Measurements from ENCODE around the gene RGS7BP. TPM values are rescaled to one million over a fixed set of nuclear protein-coding genes. Genes with fewer than 3 reads are reported as not detected.

RGS7BP gene
- total RNA-seq, 2 experiments from 2014 or later = not detected

GRCh38 chr5:64625678-64626077 lies 119.9 kb downstream of the RGS7BP start:
- no peaks in the 10 kb centered on the region for H3K4me1 Mint-ChIP-seq
- H3K27ac Mint-ChIP-seq = no peak overlapping the region
- no peak for DNase-seq
- H3K4me3 Mint-ChIP-seq = no peak overlapping the region
- H3K27me3 Mint-ChIP-seq = peaks cover 12% of the 10 kb centered on the region
- H3K9me3 Mint-ChIP-seq = no peaks in the 10 kb centered on the region
- ChIA-PET CTCF (interaction anchor here (1.1 to 1.3 kb wide), 2 partner anchors 8 to 13 kb away, joined by 3 to 5 read pairs; no protein-coding TSS in a partner anchor), POLR2A (no interaction called here)
- no peaks in the 10 kb centered on the region for H3K36me3 Mint-ChIP-seq (ENCODE audit: low read depth)

DNA sequence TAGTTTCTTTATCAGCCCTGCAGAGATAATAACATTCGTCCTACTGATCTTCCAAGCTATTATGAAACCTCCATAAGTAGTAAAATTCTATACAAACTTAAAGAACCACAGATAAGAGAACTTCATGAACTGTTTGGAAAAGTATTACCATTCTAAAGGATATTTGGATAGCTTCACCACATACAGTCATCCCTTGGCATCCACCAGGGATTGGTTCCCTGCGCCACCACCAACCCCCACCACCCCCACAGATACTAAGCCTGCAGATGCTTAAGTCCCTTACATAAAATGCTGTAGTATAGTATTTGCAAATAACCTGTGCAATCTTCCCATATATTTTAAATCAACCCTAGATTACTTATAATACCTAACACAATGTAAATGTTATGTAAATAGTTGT lies 123.1 kb downstream of the RGS7BP start:
- no peak overlapping the region for H3K27ac Mint-ChIP-seq

GRCh38 chr5:64629841-64630240 lies 124.0 kb downstream of the RGS7BP start:
- no peak for DNase-seq
- CTCF ChIA-PET = no interaction called here
- POLR2A ChIA-PET = no interaction called here
- Mint-ChIP-seq H3K4me3 (no peak overlapping the region), H3K36me3 (ENCODE audit: low read depth) (no peaks in the 10 kb centered on the region), H3K4me1 (no peaks in the 10 kb centered on the region), H3K9me3 (no peaks in the 10 kb centered on the region), H3K27ac (no peak overlapping the region), H3K27me3 (peaks cover 18% of the 10 kb centered on the region)

More for the DNA sequence above, 123.1 kb downstream of the RGS7BP start:
- no peaks in the 10 kb centered on the region for H3K4me1 Mint-ChIP-seq
- ChIA-PET CTCF (no interaction called here), POLR2A (no interaction called here)
- H3K9me3 Mint-ChIP-seq = no peaks in the 10 kb centered on the region
- DNase-seq = no peak
- H3K4me3 Mint-ChIP-seq = no peak overlapping the region
- H3K36me3 Mint-ChIP-seq (ENCODE audit: low read depth) = no peaks in the 10 kb centered on the region
- peaks cover 19% of the 10 kb centered on the region for H3K27me3 Mint-ChIP-seq

GRCh38 chr5:64632251-64632650 lies 126.4 kb downstream of the RGS7BP start:
- CTCF ChIA-PET = interaction anchor here (0.7 to 1.7 kb wide), 4 partner anchors 10 to 924 kb away, joined by 3 to 7 read pairs (median 4); no protein-coding TSS in a partner anchor
- peaks cover 5% of the 10 kb centered on the region for H3K4me1 Mint-ChIP-seq
- POLR2A ChIA-PET = no interaction called here
- H3K9me3 Mint-ChIP-seq = no peaks in the 10 kb centered on the region
- DNase-seq = no peak
- H3K4me3 Mint-ChIP-seq = no peak overlapping the region
- no peaks in the 10 kb centered on the region for H3K36me3 Mint-ChIP-seq (ENCODE audit: low read depth)
- H3K27ac Mint-ChIP-seq = no peak overlapping the region
- peaks cover 19% of the 10 kb centered on the region for H3K27me3 Mint-ChIP-seq

DNA sequence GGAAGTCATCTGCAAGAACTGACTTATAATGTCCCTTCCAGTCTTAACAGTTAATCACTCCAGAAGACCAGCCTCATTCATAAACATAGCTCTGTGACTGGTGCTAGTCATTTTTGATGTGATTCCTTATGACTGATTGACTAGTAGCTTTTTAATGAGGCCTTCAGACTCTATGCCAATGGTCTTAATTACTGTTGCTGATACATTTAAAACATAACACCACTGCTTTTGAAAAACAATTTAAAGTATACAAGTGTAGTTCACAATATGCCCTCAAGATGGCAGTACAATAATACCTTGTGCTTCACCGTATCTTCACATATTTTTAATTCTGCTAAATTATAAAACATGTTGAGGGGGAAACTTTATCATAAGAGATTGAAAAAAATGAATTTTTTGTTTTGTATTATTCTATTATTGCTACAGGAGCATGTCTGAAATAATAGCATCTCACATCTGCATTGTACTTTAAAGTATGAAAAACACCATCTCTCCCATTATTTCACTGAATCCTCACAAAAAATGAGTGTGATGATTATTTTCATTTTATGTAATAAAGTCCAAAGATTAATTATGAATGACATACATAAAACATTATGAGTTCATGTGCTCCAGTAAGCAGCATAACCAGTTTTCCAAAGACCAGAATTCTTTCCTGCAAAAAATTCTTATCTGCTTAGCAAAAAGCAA lies 129.3 kb downstream of the RGS7BP start:
- Mint-ChIP-seq H3K4me3 (no peak overlapping the region), H3K36me3 (ENCODE audit: low read depth) (no peaks in the 10 kb centered on the region), H3K9me3 (no peaks in the 10 kb centered on the region), H3K27ac (no peak overlapping the region), H3K4me1 (peaks cover 10% of the 10 kb centered on the region), H3K27me3 (peaks cover 32% of the 10 kb centered on the region)
- no peak for DNase-seq
- ChIA-PET POLR2A (no interaction called here), CTCF (interaction anchor here (0.9 to 4.2 kb wide), 8 partner anchors 8 to 848 kb away, joined by 3 to 31 read pairs (median 4); no protein-coding TSS in a partner anchor)

- Mint-ChIP-seq H3K27me3 (peaks cover 32% of the 10 kb centered on the region), H3K36me3 (ENCODE audit: low read depth) (no peaks in the 10 kb centered on the region), H3K4me1 (peaks cover 10% of the 10 kb centered on the region), H3K27ac (no peak overlapping the region), H3K9me3 (no peaks in the 10 kb centered on the region), H3K4me3 (no peak overlapping the region)
- CTCF ChIA-PET = interaction anchor here (4.2 kb wide), 1 partner anchor 146 kb away, joined by 31 read pairs; no protein-coding TSS in a partner anchor
- DNase-seq = peak; percentile 24
- POLR2A ChIA-PET = no interaction called here
Observed at GRCh38 chr5:64637144-64637543, 131.3 kb downstream of the RGS7BP start.

DNA sequence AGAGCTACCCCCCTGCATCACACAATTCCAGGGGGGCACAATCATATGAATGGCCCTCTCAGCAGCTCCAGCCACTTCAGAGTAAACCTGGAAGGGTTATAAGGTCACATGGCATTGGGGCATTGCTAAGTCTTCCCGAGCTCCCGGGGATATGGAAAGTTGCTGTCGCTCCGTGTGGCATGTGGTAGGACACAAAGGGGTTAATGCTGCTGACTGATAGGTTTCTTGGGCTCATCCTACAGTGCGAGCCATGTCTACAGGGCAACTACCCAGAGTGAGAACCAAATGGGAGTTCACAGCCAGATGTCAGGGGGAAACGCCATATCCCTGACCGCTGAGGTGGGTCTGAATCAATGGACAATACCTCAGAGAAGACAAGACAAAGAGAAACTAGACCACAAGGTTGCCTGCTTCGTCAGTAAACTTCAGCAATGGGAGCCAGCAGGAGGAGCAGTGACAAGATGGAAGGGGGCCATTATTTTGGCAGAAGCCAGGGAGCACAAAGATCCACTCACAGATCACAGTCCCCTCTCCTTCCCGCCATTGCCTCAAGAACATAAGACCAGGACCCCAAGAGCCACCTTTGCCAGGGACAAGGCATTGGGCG lies 132.1 kb downstream of the RGS7BP start:
- no peak for DNase-seq
- Mint-ChIP-seq H3K27ac (no peak overlapping the region), H3K36me3 (ENCODE audit: low read depth) (no peaks in the 10 kb centered on the region), H3K27me3 (peaks cover 31% of the 10 kb centered on the region), H3K4me3 (no peak overlapping the region), H3K4me1 (peaks cover 10% of the 10 kb centered on the region), H3K9me3 (no peaks in the 10 kb centered on the region)
- POLR2A ChIA-PET = no interaction called here
- CTCF ChIA-PET = interaction anchor here (4.2 kb wide), 1 partner anchor 145 kb away, joined by 31 read pairs; no protein-coding TSS in a partner anchor

DNA sequence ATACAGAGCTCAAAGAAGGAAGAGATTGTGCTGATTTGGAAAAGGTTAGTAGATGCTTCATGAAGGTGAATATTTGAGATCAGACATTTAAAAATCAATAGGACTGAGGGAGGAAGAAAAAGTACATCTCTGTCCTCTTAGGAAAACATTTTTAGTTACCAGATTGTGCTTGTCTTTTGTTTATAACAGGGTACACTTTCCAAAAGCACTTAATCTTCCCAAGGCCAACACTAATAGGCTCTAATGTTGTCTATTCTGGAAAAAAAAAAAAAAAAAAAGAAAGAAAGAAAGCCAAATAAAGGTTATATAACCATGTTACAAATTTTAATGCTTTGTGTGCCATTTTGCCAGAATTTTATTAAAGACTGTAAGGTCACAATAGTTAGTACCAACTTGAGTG lies 139.0 kb downstream of the RGS7BP start:
- Mint-ChIP-seq H3K9me3 (no peaks in the 10 kb centered on the region), H3K36me3 (ENCODE audit: low read depth) (no peaks in the 10 kb centered on the region), H3K4me3 (no peak overlapping the region), H3K4me1 (no peaks in the 10 kb centered on the region), H3K27me3 (peaks cover 5% of the 10 kb centered on the region), H3K27ac (no peak overlapping the region)
- CTCF ChIA-PET = no interaction called here
- DNase-seq = no peak
- POLR2A ChIA-PET = no interaction called here

DNA sequence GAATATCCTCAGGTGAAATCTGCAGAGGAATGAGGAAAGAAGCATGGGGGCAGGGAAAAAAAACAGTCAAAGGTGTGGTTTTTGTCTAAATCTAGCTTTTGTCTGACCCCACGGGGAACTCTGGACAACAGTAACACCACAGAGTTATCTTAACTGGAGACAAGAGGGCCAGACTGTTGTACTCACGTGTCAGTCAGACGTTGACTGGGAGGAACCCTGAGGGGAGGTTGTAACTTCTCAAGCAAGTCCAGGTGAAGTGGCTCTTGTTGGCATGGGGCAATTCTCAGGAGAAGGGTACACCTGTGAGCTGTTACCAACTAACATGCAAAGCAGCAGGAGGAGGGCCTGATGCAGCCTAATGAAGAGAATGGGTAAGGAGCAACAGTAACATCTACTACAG lies 140.4 kb downstream of the RGS7BP start:
- no peaks in the 10 kb centered on the region for H3K9me3 Mint-ChIP-seq
- peaks cover 4% of the 10 kb centered on the region for H3K27me3 Mint-ChIP-seq
- POLR2A ChIA-PET = no interaction called here
- CTCF ChIA-PET = no interaction called here
- no peaks in the 10 kb centered on the region for H3K36me3 Mint-ChIP-seq (ENCODE audit: low read depth)
- no peaks in the 10 kb centered on the region for H3K4me1 Mint-ChIP-seq
- no peak for DNase-seq
- H3K4me3 Mint-ChIP-seq = no peak overlapping the region
- H3K27ac Mint-ChIP-seq = no peak overlapping the region

- Mint-ChIP-seq H3K27me3 (peaks cover 6% of the 10 kb centered on the region), H3K4me1 (no peaks in the 10 kb centered on the region), H3K4me3 (no peak overlapping the region), H3K9me3 (no peaks in the 10 kb centered on the region), H3K27ac (no peak overlapping the region), H3K36me3 (ENCODE audit: low read depth) (no peaks in the 10 kb centered on the region)
- ChIA-PET POLR2A (no interaction called here), CTCF (no interaction called here)
- no peak for DNase-seq
Observed at GRCh38 chr5:64649512-64649911, 143.7 kb downstream of the RGS7BP start.

DNA sequence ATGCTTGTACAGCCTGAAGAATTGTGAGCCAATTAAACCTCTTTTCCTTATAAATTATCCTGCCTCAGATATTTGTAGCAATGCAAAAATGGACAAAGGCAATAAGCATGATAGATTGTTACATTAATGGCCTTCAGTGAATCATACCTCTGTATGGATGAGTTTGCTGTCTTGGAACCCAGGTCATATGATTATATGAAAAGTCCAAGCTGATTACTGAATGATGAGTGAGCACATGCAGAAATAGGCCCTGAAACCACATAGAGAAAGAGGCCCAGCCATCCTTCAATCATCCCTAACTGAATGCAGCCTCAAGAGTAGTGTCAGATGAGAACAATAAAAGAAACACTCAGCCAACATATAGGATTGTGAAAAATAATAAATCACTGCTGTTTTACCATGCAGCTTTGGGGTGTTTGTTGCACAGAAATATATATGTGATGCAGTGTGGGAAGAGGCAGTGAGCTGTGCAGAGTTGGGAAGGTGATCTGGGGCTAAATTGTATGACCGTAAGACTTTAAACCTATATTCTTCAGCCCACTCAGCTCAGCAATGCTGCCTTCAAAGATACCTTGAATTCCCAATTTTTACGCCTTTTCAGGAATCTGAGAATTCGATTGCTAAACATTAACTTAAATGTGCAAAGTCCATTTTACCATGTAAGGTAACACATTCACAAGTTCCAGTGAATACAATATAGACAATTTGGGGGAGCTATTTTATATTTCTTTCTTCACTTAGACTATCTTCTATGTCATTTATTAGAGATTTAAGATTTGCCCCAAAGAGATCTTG lies 148.1 kb downstream of the RGS7BP start:
- H3K9me3 Mint-ChIP-seq = no peaks in the 10 kb centered on the region
- no peak overlapping the region for H3K4me3 Mint-ChIP-seq
- H3K4me1 Mint-ChIP-seq = no peaks in the 10 kb centered on the region
- DNase-seq = no peak
- ChIA-PET POLR2A (no interaction called here), CTCF (no interaction called here)
- H3K27ac Mint-ChIP-seq = no peak overlapping the region
- H3K27me3 Mint-ChIP-seq = peaks cover 3% of the 10 kb centered on the region
- no peaks in the 10 kb centered on the region for H3K36me3 Mint-ChIP-seq (ENCODE audit: low read depth)

- Mint-ChIP-seq H3K4me1 (no peaks in the 10 kb centered on the region), H3K27ac (no peak overlapping the region), H3K4me3 (no peak overlapping the region), H3K27me3 (peaks cover 3% of the 10 kb centered on the region), H3K9me3 (no peaks in the 10 kb centered on the region), H3K36me3 (ENCODE audit: low read depth) (no peaks in the 10 kb centered on the region)
- ChIA-PET POLR2A (no interaction called here), CTCF (no interaction called here)
- DNase-seq = no peak
Observed at GRCh38 chr5:64654561-64654938, 148.7 kb downstream of the RGS7BP start.

DNA sequence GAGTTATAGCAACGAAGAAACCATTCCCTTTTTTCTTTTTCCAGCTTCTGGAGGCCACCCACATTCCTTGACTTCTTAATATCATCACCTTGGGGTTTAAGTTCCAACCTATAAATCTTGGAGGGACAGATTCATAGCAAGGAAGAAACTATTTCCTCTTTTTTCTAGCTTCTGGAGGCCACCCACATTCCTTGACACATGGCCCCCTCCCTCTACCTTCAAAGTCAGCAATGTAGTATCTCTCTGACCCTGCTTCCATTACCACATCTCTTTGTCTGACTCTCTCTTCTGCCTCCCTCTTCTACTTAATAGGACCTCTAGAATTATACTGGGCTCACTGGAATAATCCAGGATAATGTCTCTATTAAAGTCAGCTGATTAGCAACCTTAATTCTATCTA lies 149.8 kb downstream of the RGS7BP start:
- no peaks in the 10 kb centered on the region for H3K4me1 Mint-ChIP-seq
- H3K9me3 Mint-ChIP-seq = no peaks in the 10 kb centered on the region
- ChIA-PET CTCF (no interaction called here), POLR2A (no interaction called here)
- no peak for DNase-seq
- no peak overlapping the region for H3K27ac Mint-ChIP-seq
- H3K27me3 Mint-ChIP-seq = peaks cover 5% of the 10 kb centered on the region
- H3K4me3 Mint-ChIP-seq = no peak overlapping the region
- no peaks in the 10 kb centered on the region for H3K36me3 Mint-ChIP-seq (ENCODE audit: low read depth)
